IMR-90 (cell line): Measurements from ENCODE around the gene KRT39. TPM values are rescaled to one million over a fixed set of nuclear protein-coding genes. Genes with fewer than 3 reads are reported as not detected.

Experiments
- ATAC-seq: fragments of 200-7000 bp; cut with Tn5 transposase; 2 replicates; pipeline ENCODE4 v1.9.1; 2020; ENCODE audit warnings: low read depth, mild to moderate bottlenecking, moderate library complexity
- BruUV-seq: library from RNA; stranded (reverse); fragments of 400-500 nt; replicated peaks from 2 replicates; lab custom pipeline; 2021; lab: Mats Ljungman, UMichigan
- CTCF ChIA-PET: fragments of 300-600 bp; formaldehyde crosslinking; extraction: SDS; loops from one replicate; lab custom pipeline; 2021; ENCODE audit warnings: antibody characterized with exemption; lab: Yijun Ruan, JAX
- POLR2A ChIA-PET: fragments of 300-600 bp; sonication (Branson Sonifier 250); formaldehyde crosslinking; loops from one replicate; lab custom pipeline; 2022; ENCODE audit warnings: antibody characterized with exemption; ENCODE audit not compliant: unreplicated experiment; lab: Charles Lee
- DNase-seq: peaks from one replicate; pipeline ENCODE4 v3.0.0; 2013
- H2AFZ ChIP-seq: replicated peaks from 2 replicates; pipeline ENCODE3; 2013; ENCODE audit warnings: low read length, mild to moderate bottlenecking; ENCODE audit not compliant: poor library complexity
- H2AK5ac ChIP-seq: 2 replicates; pipeline ENCODE4 v1.6.1; 2013; ENCODE audit warnings: low read depth, low read length, inconsistent platforms
- H2AK9ac ChIP-seq: replicated peaks from 2 replicates; pipeline ENCODE3; 2013; ENCODE audit warnings: mild to moderate bottlenecking, low read depth, low read length, moderate library complexity; ENCODE audit not compliant: poor library complexity
- H2BK120ac ChIP-seq: 2 replicates; pipeline ENCODE4 v1.6.1; 2013; ENCODE audit warnings: low read depth, low read length, inconsistent platforms
- H2BK15ac ChIP-seq: 3 replicates; pipeline ENCODE4 v1.6.1; 2013; ENCODE audit warnings: low read depth, low read length, inconsistent platforms
- H2BK20ac ChIP-seq: 2 replicates; pipeline ENCODE4 v1.6.1; 2013; ENCODE audit warnings: low read depth, mild to moderate bottlenecking, inconsistent platforms, low read length, moderate library complexity
- H2BK5ac ChIP-seq: 2 replicates; pipeline ENCODE4 v1.6.1; 2013; ENCODE audit warnings: mild to moderate bottlenecking, low read depth, low read length, inconsistent platforms; ENCODE audit not compliant: poor library complexity, severe bottlenecking
- H3K14ac ChIP-seq: replicated peaks from 2 replicates; pipeline ENCODE4 v1.6.1; 2013; ENCODE audit warnings: low read depth, low read length, inconsistent platforms
- H3K18ac ChIP-seq: 2 replicates; pipeline ENCODE4 v1.6.1; 2013; ENCODE audit warnings: low read depth, low read length, control low read depth
- H3K23ac ChIP-seq: 2 replicates; pipeline ENCODE4 v1.6.1; 2013; ENCODE audit warnings: low read depth, low read length, inconsistent platforms
- H3K27ac ChIP-seq: 2 replicates; pipeline ENCODE4 v1.5.1; 2013; ENCODE audit warnings: mild to moderate bottlenecking, control low read depth, low read length; ENCODE audit not compliant: insufficient read depth
- H3K27me3 ChIP-seq: 2 replicates; pipeline ENCODE4 v1.6.1; 2013; ENCODE audit warnings: low read length; ENCODE audit not compliant: control insufficient read depth, insufficient read depth
- H3K36me3 ChIP-seq: 2 replicates; pipeline ENCODE4 v1.6.1; 2013; ENCODE audit warnings: low read length, mixed read lengths; ENCODE audit not compliant: control insufficient read depth, insufficient read depth
- H3K4ac ChIP-seq: 2 replicates; pipeline ENCODE4 v1.6.1; 2013; ENCODE audit warnings: low read depth, low read length, inconsistent platforms
- H3K4me1 ChIP-seq: 2 replicates; pipeline ENCODE4 v1.6.1; 2013; ENCODE audit warnings: low read length, mixed read lengths; ENCODE audit not compliant: control insufficient read depth, insufficient read depth
- H3K4me2 ChIP-seq: 2 replicates; pipeline ENCODE4 v1.6.1; 2013; ENCODE audit warnings: low read depth, mild to moderate bottlenecking, control low read depth, low read length, moderate library complexity
- H3K4me3 ChIP-seq: 2 replicates; pipeline ENCODE4 v1.5.1; 2013; ENCODE audit warnings: low read depth, mild to moderate bottlenecking, control low read depth, low read length, moderate library complexity; ENCODE audit not compliant: insufficient read depth
- H3K56ac ChIP-seq: 2 replicates; pipeline ENCODE4 v1.6.1; 2013; ENCODE audit warnings: low read length, inconsistent platforms; ENCODE audit not compliant: insufficient read depth; ENCODE audit errors: extremely low read depth
- H3K79me1 ChIP-seq, 2 experiments: 2 replicates each; pipeline ENCODE4 v1.6.1; 2013; ENCODE audit warnings: low read length in 2 of 2, inconsistent platforms in 1 of 2, low read depth in 1 of 2
- H3K9ac ChIP-seq: 2 replicates; pipeline ENCODE4 v1.6.1; 2013; ENCODE audit warnings: low read depth, low read length, control low read depth
- H3K9me1 ChIP-seq: 2 replicates; pipeline ENCODE4 v1.6.1; 2013; ENCODE audit warnings: low read length, inconsistent platforms; ENCODE audit not compliant: insufficient read depth
- H3K9me3 ChIP-seq: 2 replicates; pipeline ENCODE4 v1.6.1; 2013; ENCODE audit warnings: low read length; ENCODE audit not compliant: control insufficient read depth, insufficient read depth
- H4K20me1 ChIP-seq: 2 replicates; pipeline ENCODE4 v1.6.1; 2013; ENCODE audit warnings: low read length, inconsistent platforms; ENCODE audit not compliant: insufficient read depth
- H4K5ac ChIP-seq: 2 replicates; pipeline ENCODE4 v1.6.1; 2013; ENCODE audit warnings: mild to moderate bottlenecking, low read depth, low read length, control low read depth
- H4K8ac ChIP-seq, 2 experiments: 2 replicates each; pipeline ENCODE4 v1.6.1; 2013; ENCODE audit warnings: low read depth in 2 of 2, low read length in 2 of 2, control low read depth in 1 of 2, inconsistent platforms in 1 of 2
- H4K91ac ChIP-seq: 2 replicates; pipeline ENCODE4 v1.6.1; 2013; ENCODE audit warnings: low read depth, low read length, inconsistent platforms; ENCODE audit not compliant: insufficient read depth
- CHD1 ChIP-seq: IDR thresholded peaks from 2 replicates; pipeline ENCODE4 v1.6.1; 2012; ENCODE audit warnings: low read depth, low read length, improper control_type of control experiment
- FOS ChIP-seq: fragments of 150-350 bp; IDR thresholded peaks from 2 replicates; pipeline ENCODE4 v1.6.1; 2016; ENCODE audit warnings: low read depth, low read length
- MAFK ChIP-seq: IDR thresholded peaks from 2 replicates; pipeline ENCODE4 v1.6.1; 2012; ENCODE audit warnings: low read depth, low read length, improper control_type of control experiment
- MAZ ChIP-seq: IDR thresholded peaks from 2 replicates; pipeline ENCODE4 v1.6.1; 2012; ENCODE audit warnings: low read depth, mild to moderate bottlenecking, low read length, improper control_type of control experiment, moderate library complexity, borderline replicate concordance
- MXI1 ChIP-seq: IDR thresholded peaks from 2 replicates; pipeline ENCODE4 v1.6.1; 2012; ENCODE audit warnings: low read depth, mild to moderate bottlenecking, low read length, moderate library complexity, borderline replicate concordance
- POLR2A ChIP-seq: IDR thresholded peaks from 2 replicates; pipeline ENCODE4 v1.6.1; 2012; ENCODE audit warnings: mild to moderate bottlenecking, low read depth, low read length
- RCOR1 ChIP-seq: IDR thresholded peaks from 2 replicates; pipeline ENCODE4 v1.6.1; 2012; ENCODE audit warnings: mild to moderate bottlenecking, low read length, improper control_type of control experiment; ENCODE audit not compliant: insufficient replicate concordance
- SMC3 ChIP-seq: fragments of 150-350 bp; IDR thresholded peaks from 2 replicates; pipeline ENCODE4 v1.6.1; 2016; ENCODE audit warnings: low read depth, mild to moderate bottlenecking, antibody characterized with exemption, low read length, moderate library complexity
- WGBS, 2 experiments: methylation state at CpG; one replicate each; pipeline versions ENCODE4 v1.1.5 to v1.1.7; 2013; ENCODE audit warnings: missing lambda C conversion rate in 2 of 2; ENCODE audit not compliant: insufficient read length in 1 of 2; ENCODE audit errors: extremely low coverage in 2 of 2; 5-methylcytosine and 5-hydroxymethylcytosine counted together
- dilution Hi-C: fragments of 300-500 bp; cut with HindIII; formaldehyde crosslinking; loops from one replicate; pipeline ENCODE4 v1.14.3; 2018; ENCODE audit warnings: low sequenced_read_pairs; ENCODE audit not compliant: unreplicated experiment
- in situ Hi-C: fragments of 300-500 bp; cut with MboI; formaldehyde crosslinking; loops from 3 replicates; pipeline ENCODE4 v1.14.3; 2019; ENCODE audit warnings: low sequenced_read_pairs, inconsistent platforms, mixed read lengths
- intact Hi-C: fragments of 100-400 bp; cut with micrococcal nuclease; formaldehyde crosslinking; loops from 2 replicates; pipeline ENCODE4 v1.10.0; 2022
- polyA plus RNA-seq, 3 experiments: library from polyadenylated mRNA; depleted of rRNA; stranded (reverse); fragments of >200 nt; gene quantifications; 2 replicates each; pipeline ENCODE4 v1.2.3, GENCODE V29; 2012; ENCODE audit warnings: low replicate concordance in 1 of 3
- total RNA-seq: library from RNA; depleted of rRNA; stranded (reverse); fragments of >200 nt; gene quantifications from 2 replicates; pipeline ENCODE4 v1.2.3, GENCODE V29; 2012
- TF ChIP-seq, protein P1 (sequence below): conservative IDR thresholded peaks from 2 replicates; pipeline ENCODE4 v1.5.1; 2012; ENCODE audit warnings: mild to moderate bottlenecking, low read depth, low read length, improper control_type of control experiment

KRT39 gene
- total and polyA plus RNA-seq, 2 of the 4 experiments (the other 2 are of a cell fraction), result 0.15 TPM; not detected in 1

DNA sequence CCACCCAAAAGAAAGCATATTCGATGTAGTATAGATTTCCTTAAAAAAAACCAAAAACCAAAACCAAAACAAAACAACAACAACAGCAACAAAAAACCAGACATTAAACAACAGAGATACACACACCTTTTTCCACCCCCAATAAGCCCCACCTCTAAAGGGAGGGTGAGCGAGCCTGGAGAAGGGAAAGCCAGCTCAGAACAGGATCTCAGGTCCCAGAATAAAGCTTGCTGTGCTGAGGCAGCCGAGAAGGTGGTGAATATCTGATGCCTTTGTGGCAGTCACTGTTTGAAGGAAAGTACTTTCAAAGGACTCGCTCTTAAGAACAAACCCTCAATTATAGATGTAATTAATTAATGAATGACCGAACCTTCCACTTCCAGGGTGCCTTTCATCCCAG is 29.8 kb downstream of the KRT39 start:
- no peak overlapping the region for H3K18ac ChIP-seq
- ChIA-PET CTCF (no interaction called here), POLR2A (no interaction called here)
- ATAC-seq (no peak), DNase-seq (no peak)
- no peak overlapping the region for H2BK5ac ChIP-seq
- H3K23ac ChIP-seq, result no peak overlapping the region
- no peaks in the 10 kb centered on the region for H3K79me1 ChIP-seq
- H2AK9ac ChIP-seq, result no peak overlapping the region
- in situ Hi-C loops (no loop called here), dilution Hi-C loops (no loop called here), intact Hi-C loops (no loop called here)
- H4K8ac ChIP-seq, result no peak overlapping the region
- no peak overlapping the region for H2BK120ac ChIP-seq
- no peak overlapping the region for H3K4me2 ChIP-seq
- H2AK5ac ChIP-seq, result no peak overlapping the region
- peak overlapping the region; percentile 44 for H2AFZ ChIP-seq
- H3K9me1 ChIP-seq, result no peaks in the 10 kb centered on the region
- no peak overlapping the region for H3K14ac ChIP-seq
- peak overlapping the region; percentile 39; the same call in 1 of the 3 replicates for H2BK15ac ChIP-seq
- no peak overlapping the region for H2BK20ac ChIP-seq
- no peak for TF ChIP-seq MAFK
- no peak for TF ChIP-seq FOS
- TF ChIP-seq POLR2A, result no peak
- TF ChIP-seq RCOR1, result no peak
- no peak for TF ChIP-seq MXI1
- no peak for TF ChIP-seq SMC3
- no peak for TF ChIP-seq CHD1
- TF ChIP-seq MAZ, result no peak
- TF ChIP-seq, protein P1, sequence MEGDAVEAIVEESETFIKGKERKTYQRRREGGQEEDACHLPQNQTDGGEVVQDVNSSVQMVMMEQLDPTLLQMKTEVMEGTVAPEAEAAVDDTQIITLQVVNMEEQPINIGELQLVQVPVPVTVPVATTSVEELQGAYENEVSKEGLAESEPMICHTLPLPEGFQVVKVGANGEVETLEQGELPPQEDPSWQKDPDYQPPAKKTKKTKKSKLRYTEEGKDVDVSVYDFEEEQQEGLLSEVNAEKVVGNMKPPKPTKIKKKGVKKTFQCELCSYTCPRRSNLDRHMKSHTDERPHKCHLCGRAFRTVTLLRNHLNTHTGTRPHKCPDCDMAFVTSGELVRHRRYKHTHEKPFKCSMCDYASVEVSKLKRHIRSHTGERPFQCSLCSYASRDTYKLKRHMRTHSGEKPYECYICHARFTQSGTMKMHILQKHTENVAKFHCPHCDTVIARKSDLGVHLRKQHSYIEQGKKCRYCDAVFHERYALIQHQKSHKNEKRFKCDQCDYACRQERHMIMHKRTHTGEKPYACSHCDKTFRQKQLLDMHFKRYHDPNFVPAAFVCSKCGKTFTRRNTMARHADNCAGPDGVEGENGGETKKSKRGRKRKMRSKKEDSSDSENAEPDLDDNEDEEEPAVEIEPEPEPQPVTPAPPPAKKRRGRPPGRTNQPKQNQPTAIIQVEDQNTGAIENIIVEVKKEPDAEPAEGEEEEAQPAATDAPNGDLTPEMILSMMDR, result no peak
- H3K4me3 ChIP-seq, result no peak overlapping the region
- no peak overlapping the region for H3K4ac ChIP-seq
- no peak overlapping the region for H3K56ac ChIP-seq
- no peaks in the 10 kb centered on the region for H3K36me3 ChIP-seq
- H4K5ac ChIP-seq, result no peak overlapping the region
- no CpG with 5 or more reads among the region's 5 CpGs for WGBS, 2 experiments
- no peaks in the 10 kb centered on the region for H3K9me3 ChIP-seq
- no peaks in the 10 kb centered on the region for H3K27me3 ChIP-seq
- H3K9ac ChIP-seq, result no peak overlapping the region
- H3K4me1 ChIP-seq, result peaks cover 2% of the 10 kb centered on the region; the same call in 1 of the 2 replicates
- BruUV-seq, result no TSS peak
- no peaks in the 10 kb centered on the region for H4K20me1 ChIP-seq
- H3K27ac ChIP-seq, result no peak overlapping the region
- H4K91ac ChIP-seq, result no peak overlapping the region
